PC-9 (cell line): ENCODE data around the gene DPH2. TPM values are rescaled to one million over a fixed set of nuclear protein-coding genes. Genes with fewer than 3 reads are reported as not detected.
A peak's percentile ranks its signal among the peaks of the same experiment; 100 is the strongest.

Experiments
- BruUV-seq: library from RNA; stranded (reverse); fragments of 400-500 nt; replicated peaks from 2 replicates; lab custom pipeline; 2021; lab: Mats Ljungman, UMichigan
- CTCF ChIA-PET: fragments of 300-600 bp; sonication (Branson Sonifier 250); formaldehyde crosslinking; loops from one replicate; lab custom pipeline; 2022; ENCODE audit warnings: antibody characterized with exemption; lab: Charles Lee
- POLR2A ChIA-PET: fragments of 300-600 bp; sonication (Branson Sonifier 250); formaldehyde crosslinking; loops from one replicate; lab custom pipeline; 2022; ENCODE audit warnings: antibody characterized with exemption; ENCODE audit not compliant: unreplicated experiment; lab: Charles Lee
- DNase-seq, 2 experiments: peaks; one replicate each; pipeline versions ENCODE4 v3.0.0 to v3.0.0-alpha.2; 2015 to 2022; ENCODE audit warnings: mixed read lengths in 1 of 2
- H2AFZ ChIP-seq: fragments of 200-600 bp; sonication (generic); 2 replicates; pipeline ENCODE4 v1.8.1; 2017; ENCODE audit warnings: antibody characterized with exemption
- H3F3A ChIP-seq: fragments of 200-600 bp; sonication (generic); 2 replicates; pipeline ENCODE4 v1.8.1; 2017; ENCODE audit warnings: antibody characterized with exemption, mild to moderate bottlenecking, low read depth; ENCODE audit not compliant: insufficient read depth
- H3K27ac ChIP-seq: fragments of 200-600 bp; sonication (generic); 2 replicates; pipeline ENCODE4 v1.6.1; 2016; ENCODE audit warnings: mixed run types
- H3K27me3 ChIP-seq: fragments of 200-600 bp; sonication (generic); 2 replicates; pipeline ENCODE4 v1.6.1; 2016; ENCODE audit warnings: low read depth, mixed run types; ENCODE audit not compliant: insufficient read depth
- H3K36me3 ChIP-seq: fragments of 200-600 bp; sonication (generic); 2 replicates; pipeline ENCODE4 v1.6.1; 2016; ENCODE audit warnings: low read depth, mixed run types
- H3K4me1 ChIP-seq: fragments of 200-600 bp; sonication (generic); replicated peaks from 2 replicates; pipeline ENCODE4 v1.6.1; 2016; ENCODE audit warnings: mixed run types; ENCODE audit not compliant: insufficient read depth
- H3K4me2 ChIP-seq: fragments of 200-600 bp; sonication (generic); 2 replicates; pipeline ENCODE4 v1.6.1; 2017; ENCODE audit warnings: mixed run types
- H3K4me3 ChIP-seq: fragments of 200-600 bp; sonication (generic); 2 replicates; pipeline ENCODE4 v1.6.1; 2016; ENCODE audit warnings: mixed run types
- H3K79me2 ChIP-seq: fragments of 200-600 bp; sonication (generic); 2 replicates; pipeline ENCODE4 v1.6.1; 2017; ENCODE audit warnings: low read depth, mixed run types
- H3K9me2 ChIP-seq: fragments of 200-600 bp; sonication (generic); 2 replicates; pipeline ENCODE4 v1.8.1; 2017; ENCODE audit warnings: mild to moderate bottlenecking; ENCODE audit not compliant: insufficient read depth
- H3K9me3 ChIP-seq: fragments of 200-600 bp; sonication (generic); 2 replicates; pipeline ENCODE4 v1.8.1; 2016; ENCODE audit warnings: low read depth; ENCODE audit not compliant: insufficient read depth
- H4K20me1 ChIP-seq: fragments of 200-600 bp; sonication (generic); 2 replicates; pipeline ENCODE4 v1.8.1; 2017; ENCODE audit not compliant: insufficient read depth
- EZH2 ChIP-seq: fragments of 200-600 bp; sonication (generic); IDR thresholded peaks from 2 replicates; pipeline ENCODE4 v1.8.0; 2017; ENCODE audit warnings: antibody characterized with exemption, low read depth
- intact Hi-C: fragments of 100-400 bp; cut with micrococcal nuclease; formaldehyde crosslinking; loops from one replicate; pipeline ENCODE4 v1.10.0; 2022; ENCODE audit not compliant: unreplicated experiment
- total RNA-seq: library from RNA; stranded (reverse); gene quantifications from 2 replicates; pipeline ENCODE4 v1.2.3, GENCODE V29; 2021
- TF ChIP-seq, protein P1 (sequence below): fragments of 200-600 bp; sonication (generic); conservative IDR thresholded peaks from 2 replicates; pipeline ENCODE4 v1.6.1; 2017; ENCODE audit warnings: mixed run types, antibody characterized with exemption, mild to moderate bottlenecking, moderate library complexity

The DPH2 gene
- total RNA-seq, 1 experiment from 2014 or later, result 37.8 TPM

DNA sequence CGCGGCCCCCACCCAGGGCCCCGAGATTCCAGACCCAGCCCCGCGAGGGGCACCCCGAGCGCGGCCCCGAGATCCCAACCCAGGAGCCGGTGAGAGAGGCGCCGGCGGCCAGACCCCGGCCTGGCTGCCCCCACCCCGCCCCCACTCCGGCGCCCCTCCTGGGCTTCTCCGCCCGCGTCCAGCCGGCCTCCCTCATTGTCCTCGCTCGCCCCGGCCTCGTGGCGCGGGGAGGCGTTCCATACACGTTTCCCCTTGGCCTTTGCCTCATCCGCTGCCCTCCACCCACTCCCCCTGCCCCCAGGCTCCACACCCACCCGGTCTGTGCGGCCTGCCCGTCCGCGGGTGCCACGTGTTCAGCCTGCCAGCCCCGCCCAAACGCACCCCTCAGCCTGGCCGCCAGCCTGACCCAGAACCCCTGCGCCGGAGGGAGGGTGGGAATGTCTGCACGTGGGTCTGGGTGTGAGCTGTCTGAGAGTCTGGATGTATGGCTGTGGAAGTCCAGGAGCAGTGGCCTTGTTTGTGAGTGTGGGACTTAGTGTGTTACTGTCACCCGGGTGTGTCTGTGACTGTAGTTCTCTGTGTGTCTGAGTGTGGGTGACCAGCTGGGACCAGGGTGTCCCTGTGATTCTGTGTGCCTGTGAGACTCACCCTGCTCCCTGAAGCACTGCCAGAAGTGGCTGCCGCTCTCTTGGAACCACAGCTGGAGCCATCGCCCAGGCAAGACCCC is 9.9 kb downstream of the DPH2 start:
- peak; percentile 35 to 65 for DNase-seq
- H3K4me1 ChIP-seq, result peaks cover 45% of the 10 kb centered on the region
- 0 out of 2 replicates have a peak overlapping the region, but pooled peaks have one; percentile 53 for H2AFZ ChIP-seq
- H3K79me2 ChIP-seq, result peaks cover 69% of the 10 kb centered on the region
- ChIA-PET CTCF (no interaction called here), POLR2A (no interaction called here)
- peak overlapping the region; percentile 38; the same call in 1 of the 2 replicates for H3K27ac ChIP-seq
- no peaks in the 10 kb centered on the region for H3K9me2 ChIP-seq
- TF ChIP-seq, protein P1, sequence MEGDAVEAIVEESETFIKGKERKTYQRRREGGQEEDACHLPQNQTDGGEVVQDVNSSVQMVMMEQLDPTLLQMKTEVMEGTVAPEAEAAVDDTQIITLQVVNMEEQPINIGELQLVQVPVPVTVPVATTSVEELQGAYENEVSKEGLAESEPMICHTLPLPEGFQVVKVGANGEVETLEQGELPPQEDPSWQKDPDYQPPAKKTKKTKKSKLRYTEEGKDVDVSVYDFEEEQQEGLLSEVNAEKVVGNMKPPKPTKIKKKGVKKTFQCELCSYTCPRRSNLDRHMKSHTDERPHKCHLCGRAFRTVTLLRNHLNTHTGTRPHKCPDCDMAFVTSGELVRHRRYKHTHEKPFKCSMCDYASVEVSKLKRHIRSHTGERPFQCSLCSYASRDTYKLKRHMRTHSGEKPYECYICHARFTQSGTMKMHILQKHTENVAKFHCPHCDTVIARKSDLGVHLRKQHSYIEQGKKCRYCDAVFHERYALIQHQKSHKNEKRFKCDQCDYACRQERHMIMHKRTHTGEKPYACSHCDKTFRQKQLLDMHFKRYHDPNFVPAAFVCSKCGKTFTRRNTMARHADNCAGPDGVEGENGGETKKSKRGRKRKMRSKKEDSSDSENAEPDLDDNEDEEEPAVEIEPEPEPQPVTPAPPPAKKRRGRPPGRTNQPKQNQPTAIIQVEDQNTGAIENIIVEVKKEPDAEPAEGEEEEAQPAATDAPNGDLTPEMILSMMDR, result no peak
- TF ChIP-seq EZH2, result no peak
- H3K4me3 ChIP-seq, result peak overlapping the region; percentile 81
- no peaks in the 10 kb centered on the region for H3K9me3 ChIP-seq
- H3K27me3 ChIP-seq, result no peaks in the 10 kb centered on the region
- intact Hi-C loops, result loop anchor here (1.0 to 10.0 kb wide), 2 partner anchors 12 to 275 kb away; partner anchors contain the start of genes CCDC24 and ST3GAL3
- peaks cover 33% of the 10 kb centered on the region; the same call in 1 of the 2 replicates for H3F3A ChIP-seq
- peaks cover 16% of the 10 kb centered on the region for H3K36me3 ChIP-seq
- peak overlapping the region; percentile 88 for H3K4me2 ChIP-seq
- peaks cover 12% of the 10 kb centered on the region; the same call in 1 of the 2 replicates for H4K20me1 ChIP-seq
- BruUV-seq, result TSS peak; percentile 12

DNA sequence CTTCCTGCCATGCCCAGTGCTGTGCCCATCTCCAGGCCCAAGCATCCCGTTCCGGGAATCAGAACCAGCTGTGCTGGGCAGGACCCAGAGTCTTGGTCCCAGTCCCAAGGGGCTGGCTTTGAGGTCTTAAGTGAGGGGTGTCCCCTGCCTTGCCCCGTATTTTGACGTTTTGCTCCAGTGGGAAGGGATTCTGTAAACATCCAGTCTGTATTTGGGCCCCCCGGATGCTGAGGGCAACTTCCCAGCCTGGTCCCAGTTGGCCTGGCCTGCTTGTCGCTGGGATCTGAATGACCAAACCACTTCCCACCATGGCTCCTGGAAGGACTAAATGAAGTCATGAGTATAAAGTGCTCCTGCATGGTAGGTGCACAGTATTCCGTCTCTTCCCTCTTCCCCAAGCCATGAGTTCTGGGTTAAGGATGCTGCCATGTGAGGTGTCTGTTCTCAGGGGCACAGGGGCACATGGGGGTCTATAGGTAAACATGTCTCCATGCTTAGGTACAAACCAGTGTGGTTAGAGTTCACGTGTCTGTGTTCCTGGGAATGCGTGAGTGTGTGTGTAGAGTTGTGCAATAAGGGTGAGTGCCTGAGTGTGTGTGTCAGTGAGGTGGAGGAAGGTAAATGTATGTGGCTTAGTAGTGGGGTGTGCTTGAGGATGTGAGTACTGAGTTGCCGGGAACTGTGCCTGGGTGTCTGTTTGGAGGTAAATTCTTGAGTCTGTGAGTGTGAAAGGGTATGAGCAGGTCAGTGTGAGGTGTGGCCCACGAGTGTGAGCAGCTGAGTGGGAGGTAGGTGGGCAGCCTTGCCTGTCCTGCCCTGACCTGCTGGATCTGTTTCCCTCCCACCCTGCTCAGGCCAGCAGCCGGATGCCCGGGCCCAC is 10.7 kb downstream of the DPH2 start:
- no peaks in the 10 kb centered on the region for H3K9me3 ChIP-seq
- intact Hi-C loops, result loop anchor here (1.0 kb wide), 1 partner anchor 11 kb away; the partner anchor contains the start of gene CCDC24
- peaks cover 17% of the 10 kb centered on the region for H3K36me3 ChIP-seq
- TF ChIP-seq EZH2, result no peak
- TF ChIP-seq, protein P1, result no peak
- no peaks in the 10 kb centered on the region for H3K9me2 ChIP-seq
- H3K4me3 ChIP-seq, result peak overlapping the region; percentile 81
- POLR2A ChIA-PET, result no interaction called here
- no peak overlapping the region for H2AFZ ChIP-seq
- H3K4me1 ChIP-seq, result peaks cover 45% of the 10 kb centered on the region
- peaks cover 12% of the 10 kb centered on the region; the same call in 1 of the 2 replicates for H4K20me1 ChIP-seq
- CTCF ChIA-PET, result interaction anchor here (0.5 kb wide), 1 partner anchor 45 kb away, joined by 4 read pairs; no protein-coding TSS in a partner anchor
- H3K27ac ChIP-seq, result peak overlapping the region; percentile 38; the same call in 1 of the 2 replicates
- DNase-seq, result peak in 1 of 2 experiments; percentile 55
- H3F3A ChIP-seq, result peaks cover 33% of the 10 kb centered on the region; the same call in 1 of the 2 replicates
- H3K79me2 ChIP-seq, result peaks cover 63% of the 10 kb centered on the region
- peak overlapping the region; percentile 88 for H3K4me2 ChIP-seq
- no TSS peak for BruUV-seq
- H3K27me3 ChIP-seq, result no peaks in the 10 kb centered on the region

DNA sequence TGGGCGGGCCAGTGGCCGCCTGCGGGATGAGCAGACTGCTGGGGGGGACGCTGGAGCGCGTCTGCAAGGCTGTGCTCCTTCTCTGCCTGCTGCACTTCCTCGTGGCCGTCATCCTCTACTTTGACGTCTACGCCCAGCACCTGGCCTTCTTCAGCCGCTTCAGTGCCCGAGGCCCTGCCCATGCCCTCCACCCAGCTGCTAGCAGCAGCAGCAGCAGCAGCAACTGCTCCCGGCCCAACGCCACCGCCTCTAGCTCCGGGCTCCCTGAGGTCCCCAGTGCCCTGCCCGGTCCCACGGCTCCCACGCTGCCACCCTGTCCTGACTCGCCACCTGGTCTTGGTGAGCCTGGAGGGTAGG is 11.3 kb downstream of the DPH2 start:
- peak in 1 of 2 experiments; percentile 26 for DNase-seq
- peaks cover 57% of the 10 kb centered on the region for H3K79me2 ChIP-seq
- H3K4me2 ChIP-seq, result peak overlapping the region; percentile 88; the same call in 1 of the 2 replicates
- no peak overlapping the region for H3K27ac ChIP-seq
- BruUV-seq, result no TSS peak
- H2AFZ ChIP-seq, result no peak overlapping the region
- no peaks in the 10 kb centered on the region for H3K9me3 ChIP-seq
- no peaks in the 10 kb centered on the region for H3K9me2 ChIP-seq
- H3K36me3 ChIP-seq, result peaks cover 23% of the 10 kb centered on the region
- peaks cover 37% of the 10 kb centered on the region; the same call in 1 of the 2 replicates for H3F3A ChIP-seq
- POLR2A ChIA-PET, result no interaction called here
- no peak for TF ChIP-seq EZH2
- TF ChIP-seq, protein P1, result no peak
- peaks cover 12% of the 10 kb centered on the region; the same call in 1 of the 2 replicates for H4K20me1 ChIP-seq
- peaks cover 39% of the 10 kb centered on the region for H3K4me1 ChIP-seq
- CTCF ChIA-PET, result no interaction called here
- no peaks in the 10 kb centered on the region for H3K27me3 ChIP-seq
- intact Hi-C loops, result no loop called here
- H3K4me3 ChIP-seq, result no peak overlapping the region
